Measurements from ENCODE around the gene DNM3.
A peak's percentile ranks its signal among the peaks of the same experiment; 100 is the strongest.

Gene DNM3

DNA sequence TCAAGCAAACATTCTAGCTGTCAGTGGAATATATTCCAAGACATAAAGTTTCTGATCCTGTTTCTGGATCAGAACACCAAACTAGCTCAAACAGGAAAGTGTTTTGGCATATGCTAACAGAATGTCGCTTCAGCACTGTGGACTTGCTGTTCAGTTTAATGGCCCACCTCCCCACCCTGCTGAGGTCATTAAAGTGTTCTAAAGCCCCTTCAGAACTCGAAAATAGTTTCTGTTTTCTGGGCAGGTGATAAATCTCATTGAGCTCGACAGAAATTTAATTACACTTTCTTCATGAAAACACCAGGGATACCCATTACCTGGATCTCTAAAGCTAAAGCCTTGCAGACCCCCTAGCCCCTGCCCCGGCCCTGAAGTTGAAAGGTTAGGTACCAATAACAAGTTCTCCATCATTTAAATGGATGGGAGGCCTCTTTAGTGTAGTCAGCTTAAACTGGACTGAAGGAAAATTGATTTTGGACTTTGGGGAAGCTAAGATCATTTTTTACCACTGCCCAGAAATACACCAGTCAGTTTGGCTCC lies 575.3 kb downstream of the DNM3 start:
- Histone ChIP-seq H3K4me3 (no peak overlapping the region), H3K27me3 (no peaks in the 10 kb centered on the region), H3K27ac (no peak overlapping the region), H3K36me3 (no peaks in the 10 kb centered on the region), H3K4me1 (no peaks in the 10 kb centered on the region), H3K4me2 (no peak overlapping the region), H3K9me3 (no peaks in the 10 kb centered on the region), H3K9ac (no peak overlapping the region), H4K20me1 (no peaks in the 10 kb centered on the region)
- no peak for TF ChIP-seq Cebpa-rat (IDR thresholded peaks at IDR 0.05)

- H3K4me1 ChIP-seq = no peaks in the 10 kb centered on the region
- H3K4me2 ChIP-seq = no peak overlapping the region
- H4K20me1 ChIP-seq = no peaks in the 10 kb centered on the region
- no peak overlapping the region for H3K27ac ChIP-seq
- H3K36me3 ChIP-seq = no peaks in the 10 kb centered on the region
- no peak overlapping the region for H3K4me3 ChIP-seq
- TF ChIP-seq Cebpa-rat (IDR thresholded peaks at IDR 0.05) = no peak
- H3K9ac ChIP-seq = no peak overlapping the region
- no peaks in the 10 kb centered on the region for H3K9me3 ChIP-seq
- no peaks in the 10 kb centered on the region for H3K27me3 ChIP-seq
Observed at GRCh38 chr1:172417557-172417956, 576.3 kb downstream of the DNM3 start.

DNA sequence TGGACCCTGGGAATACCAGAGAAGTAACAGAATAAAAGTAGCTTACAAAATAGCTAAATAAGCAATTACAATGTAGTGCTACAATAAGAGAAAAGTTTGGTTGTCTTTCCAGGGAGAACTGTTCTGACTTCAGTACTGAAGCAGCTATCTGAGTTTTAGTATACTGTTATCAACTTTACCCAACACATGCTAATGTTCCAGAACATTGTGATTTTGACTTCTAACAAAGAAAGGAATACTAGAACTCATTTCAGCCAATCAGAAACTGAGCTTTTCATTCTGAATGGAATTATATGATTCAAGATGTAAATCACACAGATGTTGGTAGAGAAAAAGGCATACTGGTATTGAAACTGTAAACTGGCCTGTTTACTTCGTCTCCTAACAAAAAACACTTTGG lies 579.1 kb downstream of the DNM3 start, which contains the start of gene C1orf105:
Gene C1orf105, plus strand, starts transcription at position 301 of the 400 bp plus-strand sequence. CDS start 201 bp downstream, outside the sequence.
- H3K4me1 ChIP-seq = no peaks in the 10 kb centered on the region
- H3K36me3 ChIP-seq = no peaks in the 10 kb centered on the region
- no peak within 1 kb of the TSS for H3K4me2 ChIP-seq
- no peak within 1 kb of the TSS for H3K9ac ChIP-seq
- no peaks in the 10 kb centered on the region for H3K9me3 ChIP-seq
- H3K27ac ChIP-seq = no peak within 1 kb of the TSS
- TF ChIP-seq Cebpa-rat (IDR thresholded peaks at IDR 0.05) = no peak
- H3K27me3 ChIP-seq = no peaks in the 10 kb centered on the region
- H3K4me3 ChIP-seq = no peak within 1 kb of the TSS
- 0 out of 2 replicates have a peak, but pooled peaks cover 4% of the 10 kb centered on the region for H4K20me1 ChIP-seq

- no peak for TF ChIP-seq Cebpa-rat (IDR thresholded peaks at IDR 0.05)
- Histone ChIP-seq H3K27ac (no peak overlapping the region), H4K20me1 (0 out of 2 replicates have a peak, but pooled peaks cover 4% of the 10 kb centered on the region), H3K4me2 (no peak overlapping the region), H3K4me3 (no peak overlapping the region), H3K4me1 (peaks cover 3% of the 10 kb centered on the region), H3K9ac (no peak overlapping the region), H3K9me3 (no peaks in the 10 kb centered on the region), H3K36me3 (no peaks in the 10 kb centered on the region), H3K27me3 (no peaks in the 10 kb centered on the region)
Observed at GRCh38 chr1:172421974-172422604, 580.8 kb downstream of the DNM3 start.

GRCh38 chr1:172423336-172423735 lies 582.0 kb downstream of the DNM3 start:
- Histone ChIP-seq H3K4me2 (no peak overlapping the region), H3K27ac (no peak overlapping the region), H3K9ac (no peak overlapping the region), H3K4me3 (no peak overlapping the region), H3K36me3 (no peaks in the 10 kb centered on the region), H3K27me3 (no peaks in the 10 kb centered on the region), H3K9me3 (no peaks in the 10 kb centered on the region), H3K4me1 (peaks cover 15% of the 10 kb centered on the region), H4K20me1 (0 out of 2 replicates have a peak, but pooled peaks cover 4% of the 10 kb centered on the region)
- TF ChIP-seq Cebpa-rat (IDR thresholded peaks at IDR 0.05) = no peak

DNA sequence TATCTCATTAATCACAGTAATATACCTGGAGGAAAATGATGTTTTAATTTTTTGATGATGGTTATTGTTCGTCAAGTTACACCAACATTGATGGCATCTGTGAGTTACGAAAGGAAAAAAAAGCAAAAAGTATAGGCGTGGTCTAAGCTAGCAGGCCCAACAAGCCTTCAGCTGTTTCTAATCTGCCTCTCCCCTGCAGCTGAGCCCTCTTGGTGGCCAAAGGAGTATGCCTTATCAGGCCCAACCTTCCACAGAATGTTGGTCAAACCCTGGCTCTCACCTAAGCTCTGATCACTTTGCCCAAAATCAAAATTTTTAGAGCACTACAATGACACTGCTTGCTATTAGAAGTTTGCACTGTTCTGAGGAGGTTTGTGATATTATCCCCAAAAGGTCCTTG lies 584.0 kb downstream of the DNM3 start:
- no peaks in the 10 kb centered on the region for H3K36me3 ChIP-seq
- no peak overlapping the region for H3K4me2 ChIP-seq
- TF ChIP-seq Cebpa-rat (IDR thresholded peaks at IDR 0.05) = no peak
- no peaks in the 10 kb centered on the region for H3K27me3 ChIP-seq
- peaks cover 22% of the 10 kb centered on the region for H3K4me1 ChIP-seq
- 0 out of 2 replicates have a peak, but pooled peaks cover 4% of the 10 kb centered on the region for H4K20me1 ChIP-seq
- H3K27ac ChIP-seq = no peak overlapping the region
- no peaks in the 10 kb centered on the region for H3K9me3 ChIP-seq
- no peak overlapping the region for H3K4me3 ChIP-seq
- H3K9ac ChIP-seq = no peak overlapping the region

DNA sequence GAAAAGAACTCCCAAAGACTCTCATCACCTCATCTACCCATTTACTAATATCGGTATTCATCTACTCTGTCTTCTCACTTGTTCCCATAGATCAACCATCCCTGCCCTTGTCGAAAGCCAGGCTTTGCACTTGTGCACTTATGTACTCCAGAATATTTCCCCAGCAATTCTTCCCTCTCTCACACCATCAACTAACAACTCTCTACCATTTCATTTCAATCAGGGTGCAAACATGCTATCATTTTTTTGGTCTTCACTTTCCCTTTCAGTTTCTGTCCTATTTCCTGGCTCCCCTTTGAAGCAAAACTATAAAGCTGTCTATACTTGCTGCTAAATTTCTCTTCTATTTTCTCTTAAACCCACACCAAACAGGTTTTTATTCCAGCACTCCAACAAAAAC lies 585.9 kb downstream of the DNM3 start:
- H3K4me2 ChIP-seq = peak overlapping the region; percentile 24
- no peak overlapping the region for H3K27ac ChIP-seq
- H3K27me3 ChIP-seq = no peaks in the 10 kb centered on the region
- no peak for TF ChIP-seq Cebpa-rat (IDR thresholded peaks at IDR 0.05)
- H3K9ac ChIP-seq = no peak overlapping the region
- H4K20me1 ChIP-seq = 0 out of 2 replicates have a peak, but pooled peaks cover 4% of the 10 kb centered on the region
- no peaks in the 10 kb centered on the region for H3K9me3 ChIP-seq
- no peaks in the 10 kb centered on the region for H3K36me3 ChIP-seq
- no peak overlapping the region for H3K4me3 ChIP-seq
- H3K4me1 ChIP-seq = peaks cover 41% of the 10 kb centered on the region

GRCh38 chr1:172429331-172430127 lies 588.2 kb downstream of the DNM3 start:
- H4K20me1 ChIP-seq = no peaks in the 10 kb centered on the region
- H3K4me3 ChIP-seq = no peak overlapping the region
- H3K4me2 ChIP-seq = no peak overlapping the region
- H3K36me3 ChIP-seq = no peaks in the 10 kb centered on the region
- no peak overlapping the region for H3K9ac ChIP-seq
- H3K9me3 ChIP-seq = peaks cover 4% of the 10 kb centered on the region; the same call in 1 of the 2 replicates
- no peak overlapping the region for H3K27ac ChIP-seq
- H3K4me1 ChIP-seq = peaks cover 43% of the 10 kb centered on the region
- TF ChIP-seq Cebpa-rat (IDR thresholded peaks at IDR 0.05) = no peak
- H3K27me3 ChIP-seq = no peaks in the 10 kb centered on the region

DNA sequence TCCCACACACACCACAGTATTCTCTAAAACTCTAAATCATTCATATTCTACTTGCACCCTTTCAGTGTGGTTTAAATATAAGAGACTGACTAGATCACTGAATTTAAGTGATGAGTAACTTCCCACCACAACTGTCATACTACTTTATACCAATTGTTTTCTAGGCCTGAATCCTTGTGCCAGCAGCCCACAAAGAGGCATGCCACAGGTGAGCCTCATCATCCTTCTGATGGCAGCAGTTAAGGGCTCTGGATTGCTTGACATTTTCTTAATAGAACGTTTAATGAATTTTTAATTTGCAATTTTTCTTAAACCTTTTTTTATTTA lies 588.8 kb downstream of the DNM3 start:
- Histone ChIP-seq H3K27ac (no peak overlapping the region), H4K20me1 (no peaks in the 10 kb centered on the region), H3K9ac (no peak overlapping the region), H3K27me3 (no peaks in the 10 kb centered on the region), H3K4me2 (0 out of 2 replicates have a peak overlapping the region, but pooled peaks have one; percentile 51), H3K9me3 (peaks cover 4% of the 10 kb centered on the region; the same call in 1 of the 2 replicates), H3K4me1 (peaks cover 43% of the 10 kb centered on the region), H3K36me3 (no peaks in the 10 kb centered on the region), H3K4me3 (no peak overlapping the region)
- no peak for TF ChIP-seq Cebpa-rat (IDR thresholded peaks at IDR 0.05)

DNA sequence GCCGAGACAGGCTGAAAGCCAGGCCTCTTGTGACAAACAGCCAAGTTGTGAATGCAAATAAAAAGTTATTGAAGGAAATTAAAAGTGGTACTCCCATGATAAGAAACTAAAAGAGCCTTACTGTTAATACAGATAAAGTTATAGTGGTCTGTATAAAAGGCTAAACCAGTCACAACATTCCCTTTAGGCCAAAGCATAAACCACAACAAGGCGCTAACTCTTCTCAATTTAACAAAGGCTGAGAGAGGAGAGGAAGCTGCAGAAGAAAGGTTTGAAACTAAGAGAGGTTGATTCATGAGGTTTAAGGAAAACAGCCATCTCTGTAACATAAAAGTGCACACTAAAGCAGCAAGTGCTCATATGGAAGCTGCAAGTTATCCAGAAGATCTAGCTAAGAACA lies 589.9 kb downstream of the DNM3 start:
- H3K4me2 ChIP-seq = peak overlapping the region; percentile 51
- H3K4me1 ChIP-seq = peaks cover 43% of the 10 kb centered on the region

More for the DNA sequence above, 589.9 kb downstream of the DNM3 start:
- TF ChIP-seq Cebpa-rat (IDR thresholded peaks at IDR 0.05) = no peak
- Histone ChIP-seq H4K20me1 (no peaks in the 10 kb centered on the region), H3K36me3 (no peaks in the 10 kb centered on the region), H3K9me3 (peaks cover 4% of the 10 kb centered on the region; the same call in 1 of the 2 replicates), H3K27me3 (no peaks in the 10 kb centered on the region), H3K27ac (no peak overlapping the region), H3K9ac (no peak overlapping the region), H3K4me3 (no peak overlapping the region)

Measured in BLaER1 (cell line).